ENCODE data around the gene TCF4.

- TF ChIP-seq POLR2A (IDR thresholded peaks at IDR 0.05) (no peak), CTCF (IDR thresholded peaks at IDR 0.05) (no peak)
These were observed 35.6 kb upstream of the TCF4 start for GRCh38 chr18:55623626-55624025.
